Mesodermal cell (in vitro differentiated cells): ENCODE data around the gene RHEX.

ENCODE experiments used
- H3K27ac ChIP-seq: 2 replicates; pipeline ENCODE4 v1.7.0; 2013; ENCODE audit warnings: mild to moderate bottlenecking, low read depth, low read length, moderate library complexity; ENCODE audit not compliant: severe bottlenecking
- H3K36me3 ChIP-seq: 2 replicates; pipeline ENCODE4 v1.7.1; 2013; ENCODE audit warnings: mild to moderate bottlenecking, low read length, moderate library complexity; ENCODE audit not compliant: control insufficient read depth, insufficient read depth
- H3K4me1 ChIP-seq: one replicate; pipeline ENCODE4 v1.7.1; 2013; ENCODE audit warnings: mild to moderate bottlenecking, low read length; ENCODE audit not compliant: insufficient read depth, control insufficient read depth, poor library complexity, severe bottlenecking
- H3K4me3 ChIP-seq: 2 replicates; pipeline ENCODE4 v1.7.0; 2013; ENCODE audit warnings: low read length, control low read depth, mild to moderate bottlenecking; ENCODE audit not compliant: insufficient read depth, poor library complexity, severe bottlenecking; ENCODE audit errors: extremely low read depth
- H3K9me3 ChIP-seq: 2 replicates; pipeline ENCODE4 v1.7.1; 2013; ENCODE audit warnings: mild to moderate bottlenecking, low read length, moderate library complexity; ENCODE audit not compliant: control insufficient read depth
- WGBS, 2 experiments: methylation state at CpG; one replicate each; pipeline ENCODE4 v1.1.5; 2013; ENCODE audit warnings: missing lambda C conversion rate in 2 of 2; ENCODE audit not compliant: insufficient coverage in 2 of 2; 5-methylcytosine and 5-hydroxymethylcytosine counted together

RHEX gene

DNA sequence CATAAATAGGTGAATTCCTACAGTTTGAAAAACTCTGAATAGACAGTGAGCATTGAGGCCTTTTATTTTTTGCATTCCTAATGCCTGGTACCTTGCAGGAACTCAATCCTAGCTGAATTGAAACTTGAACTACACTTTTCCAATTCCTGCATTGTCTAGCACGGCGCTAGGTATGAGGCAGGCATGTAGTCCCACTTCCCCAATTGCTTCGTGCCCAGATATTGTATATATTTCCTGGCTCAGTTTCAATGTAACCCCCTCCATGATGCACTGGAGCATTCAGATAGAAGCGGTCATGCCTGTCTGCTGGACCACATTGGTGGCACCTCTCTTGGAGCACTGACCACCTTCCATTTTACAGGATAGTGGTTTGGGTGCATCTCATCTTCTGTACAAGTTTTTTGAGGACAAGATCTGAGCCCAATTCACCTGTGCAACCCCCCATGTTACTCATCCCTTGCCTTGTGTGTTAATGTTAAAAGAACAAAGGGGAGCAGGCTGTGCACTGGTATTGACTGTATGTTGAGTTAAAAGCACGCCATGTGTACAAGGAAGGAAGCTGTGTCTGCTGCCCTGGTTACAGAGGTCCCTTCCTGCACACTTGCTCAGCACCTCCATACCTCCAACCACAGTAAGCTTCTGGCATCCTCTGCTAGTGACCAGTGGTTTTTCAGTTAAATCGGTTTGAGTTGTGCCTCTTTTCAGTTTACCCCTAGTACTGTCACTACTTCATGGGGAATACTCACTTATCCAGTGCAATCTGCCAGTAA lies 39.8 kb upstream of the RHEX start:
- Histone ChIP-seq H3K27ac (no peak overlapping the region), H3K4me3 (no peak overlapping the region), H3K36me3 (no peaks in the 10 kb centered on the region), H3K4me1 (no peaks in the 10 kb centered on the region), H3K9me3 (no peaks in the 10 kb centered on the region)
- 88 to 90% methylated on average over 4 to 5 of the region's 6 CpGs for WGBS, 2 experiments

DNA sequence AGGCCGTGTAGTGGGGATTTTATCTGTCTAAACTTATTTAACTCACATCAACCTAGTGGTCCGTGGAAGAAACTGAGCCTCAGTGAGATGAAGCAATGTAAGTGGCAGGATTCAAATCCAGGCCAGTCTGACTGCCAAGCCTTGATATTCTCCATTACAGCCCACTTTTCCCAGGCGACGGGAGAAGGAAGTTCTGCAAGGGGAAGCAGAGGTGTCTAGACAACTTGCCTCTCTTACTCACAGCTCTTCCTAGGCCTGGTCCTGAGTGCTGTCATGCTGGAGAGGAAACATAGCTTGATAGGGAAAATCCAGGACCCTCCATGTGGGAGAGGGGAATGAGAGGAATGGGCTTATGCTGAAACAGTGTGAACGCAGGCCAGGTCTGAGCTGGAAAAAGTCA lies 38.4 kb upstream of the RHEX start:
- WGBS, 2 experiments = 93 to 100% methylated on average over 1 to 3 of the region's 5 CpGs
- H3K36me3 ChIP-seq = no peaks in the 10 kb centered on the region
- no peaks in the 10 kb centered on the region for H3K4me1 ChIP-seq
- no peak overlapping the region for H3K4me3 ChIP-seq
- no peak overlapping the region for H3K27ac ChIP-seq
- H3K9me3 ChIP-seq = no peaks in the 10 kb centered on the region

DNA sequence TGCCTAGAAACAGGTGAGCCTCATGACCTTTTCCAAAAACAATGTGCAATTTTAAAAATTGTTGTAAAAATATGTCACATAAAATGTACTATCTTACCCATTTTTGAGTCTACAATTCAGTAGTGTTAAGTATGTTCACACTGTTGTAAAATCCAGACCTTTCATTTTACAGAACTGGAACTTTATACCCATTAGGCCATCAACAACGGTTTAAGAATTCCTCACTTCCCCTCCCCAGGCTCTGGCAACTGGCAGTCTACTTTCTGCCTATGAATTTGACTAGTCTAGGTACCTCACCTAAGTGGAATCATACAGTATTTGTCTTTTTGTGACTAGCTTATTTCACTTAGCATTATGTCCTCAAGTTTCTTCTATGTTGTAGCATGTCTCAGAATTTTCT lies 37.9 kb upstream of the RHEX start:
- no peak overlapping the region for H3K27ac ChIP-seq
- no peaks in the 10 kb centered on the region for H3K4me1 ChIP-seq
- 82 to 88% methylated on average over 1 of the region's 1 CpG for WGBS, 2 experiments
- H3K36me3 ChIP-seq = no peaks in the 10 kb centered on the region
- no peak overlapping the region for H3K4me3 ChIP-seq
- H3K9me3 ChIP-seq = no peaks in the 10 kb centered on the region

DNA sequence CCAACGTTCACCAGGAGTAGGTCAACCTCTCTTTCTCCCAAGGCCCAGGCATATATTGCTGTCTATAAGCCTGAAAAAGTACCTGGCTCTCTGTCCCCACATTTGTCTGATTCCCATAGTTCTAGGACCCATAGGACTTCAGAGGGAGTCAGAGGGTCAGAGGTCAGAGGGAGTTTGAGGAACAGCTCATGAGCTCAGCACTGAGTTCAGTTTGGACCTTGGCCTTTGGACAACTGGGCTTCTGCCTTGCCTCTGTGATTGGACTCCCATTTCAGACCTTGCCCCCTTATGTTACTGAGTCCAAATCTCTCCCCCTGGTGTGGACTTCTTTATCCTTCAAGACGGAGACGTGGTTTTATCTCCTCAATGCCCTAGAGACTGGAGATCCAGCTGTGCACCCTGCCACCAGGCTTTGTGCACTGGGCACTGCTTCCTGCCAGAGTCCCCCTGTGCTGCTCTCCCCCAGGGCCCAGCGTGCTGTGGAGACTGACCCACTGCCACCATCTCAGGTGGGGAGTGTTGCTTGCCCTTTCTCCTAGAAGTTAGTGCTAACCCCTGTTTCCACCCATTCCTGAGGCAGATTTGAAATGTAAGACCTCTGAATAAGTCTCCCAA lies 32.5 kb upstream of the RHEX start:
- H3K36me3 ChIP-seq = no peaks in the 10 kb centered on the region
- H3K9me3 ChIP-seq = no peaks in the 10 kb centered on the region
- H3K4me3 ChIP-seq = no peak overlapping the region
- peaks cover 5% of the 10 kb centered on the region for H3K4me1 ChIP-seq
- WGBS, 2 experiments = 89 to 90% methylated on average over 3 of the region's 4 CpGs
- no peak overlapping the region for H3K27ac ChIP-seq

DNA sequence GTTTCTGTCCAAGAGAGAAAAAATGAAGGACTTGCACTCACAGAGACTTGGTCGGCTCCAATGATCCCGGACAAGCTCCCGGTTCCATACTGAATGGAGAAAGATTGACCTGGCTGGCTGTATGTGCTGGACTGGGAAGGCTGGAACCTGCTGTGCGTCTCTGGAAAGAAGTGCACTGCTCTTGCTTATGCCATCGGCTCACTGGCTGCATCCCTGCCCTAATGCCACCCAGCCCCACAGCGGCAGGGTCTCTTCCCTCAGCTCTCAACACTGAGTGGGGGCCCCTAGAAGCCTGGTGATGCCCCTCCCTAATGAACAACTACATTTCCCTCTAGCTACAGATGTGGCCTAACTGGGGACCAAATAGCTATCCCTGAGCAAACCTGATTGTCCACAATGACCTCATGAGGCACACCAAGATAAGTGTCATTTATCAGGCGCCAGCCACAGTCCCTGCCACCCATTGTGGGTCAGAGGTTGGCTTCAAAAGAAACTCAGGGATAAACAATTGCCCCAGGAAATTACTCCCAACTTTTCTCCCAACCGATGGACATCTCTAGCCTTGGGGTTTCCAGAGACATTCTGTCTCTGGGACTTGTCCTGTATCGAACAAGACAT lies 31.9 kb upstream of the RHEX start:
- no peak overlapping the region for H3K4me3 ChIP-seq

DNA sequence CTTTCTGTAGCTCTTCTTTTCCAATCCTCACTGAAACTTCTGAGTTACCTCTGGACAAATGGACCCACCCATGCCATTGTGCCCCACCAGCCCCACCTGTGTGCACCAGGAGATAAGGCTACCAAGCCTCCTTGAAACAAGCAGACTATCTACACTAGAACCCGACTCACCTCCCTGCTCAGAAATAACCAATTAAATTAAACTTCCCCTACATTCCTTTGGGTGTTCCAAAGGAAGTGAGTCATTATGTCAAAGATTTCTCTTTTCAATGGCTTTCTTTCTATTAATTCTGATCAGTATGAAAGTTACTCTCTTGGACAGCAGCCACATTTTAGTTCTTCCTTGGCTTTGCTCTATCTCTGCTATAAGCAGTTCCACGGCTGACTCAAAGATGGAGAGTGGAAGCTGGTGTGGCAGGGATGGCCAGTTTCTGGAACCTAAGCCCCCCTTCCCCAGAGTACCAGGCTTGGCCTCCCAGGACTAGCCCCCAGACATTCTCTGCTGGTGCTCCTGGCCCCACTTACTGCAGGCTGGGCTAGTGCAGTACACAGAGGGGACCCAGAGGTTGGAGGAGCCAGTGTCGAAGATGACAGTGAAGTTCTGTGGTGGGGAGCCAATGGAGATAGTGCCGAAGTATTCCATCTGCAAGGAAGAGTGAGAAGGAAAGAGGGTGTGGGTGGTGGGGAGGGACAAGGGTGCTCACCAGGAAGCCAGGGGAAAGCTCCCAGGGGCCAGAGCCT lies 31.2 kb upstream of the RHEX start:
- Histone ChIP-seq H3K4me1 (peaks cover 5% of the 10 kb centered on the region), H3K27ac (no peak overlapping the region), H3K4me3 (no peak overlapping the region), H3K9me3 (no peaks in the 10 kb centered on the region), H3K36me3 (no peaks in the 10 kb centered on the region)
- WGBS, 2 experiments = 90 to 100% methylated on average over 3 of the region's 4 CpGs

More for the DNA sequence above, 31.9 kb upstream of the RHEX start:
- no peaks in the 10 kb centered on the region for H3K9me3 ChIP-seq
- peaks cover 5% of the 10 kb centered on the region for H3K4me1 ChIP-seq
- H3K27ac ChIP-seq = no peak overlapping the region
- H3K36me3 ChIP-seq = no peaks in the 10 kb centered on the region
- 91 to 93% methylated on average over 8 to 9 of the region's 9 CpGs for WGBS, 2 experiments

DNA sequence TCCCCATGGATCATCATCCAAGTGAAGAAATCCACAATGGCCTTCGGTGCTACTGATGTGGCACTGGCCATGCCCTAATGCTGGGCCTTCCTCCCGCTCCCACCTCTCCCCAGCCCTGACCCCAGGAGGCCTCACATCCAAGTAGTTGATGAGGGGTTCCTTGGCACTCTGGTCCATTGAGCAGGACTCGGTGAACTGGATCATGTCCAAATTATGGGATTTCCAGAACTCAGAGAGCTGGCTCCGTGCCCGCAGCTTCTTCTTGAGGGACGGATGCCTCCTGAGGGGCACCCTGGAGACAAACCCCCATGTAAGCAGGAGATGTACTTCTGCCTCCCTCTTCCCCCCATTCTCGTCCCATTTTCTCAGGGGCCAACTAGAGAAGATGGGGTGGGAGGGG lies 30.2 kb upstream of the RHEX start:
- H3K27ac ChIP-seq = no peak overlapping the region
- no peaks in the 10 kb centered on the region for H3K9me3 ChIP-seq
- peaks cover 5% of the 10 kb centered on the region for H3K4me1 ChIP-seq
- 93 to 100% methylated on average over 5 of the region's 7 CpGs for WGBS, 2 experiments
- H3K36me3 ChIP-seq = no peaks in the 10 kb centered on the region
- no peak overlapping the region for H3K4me3 ChIP-seq

DNA sequence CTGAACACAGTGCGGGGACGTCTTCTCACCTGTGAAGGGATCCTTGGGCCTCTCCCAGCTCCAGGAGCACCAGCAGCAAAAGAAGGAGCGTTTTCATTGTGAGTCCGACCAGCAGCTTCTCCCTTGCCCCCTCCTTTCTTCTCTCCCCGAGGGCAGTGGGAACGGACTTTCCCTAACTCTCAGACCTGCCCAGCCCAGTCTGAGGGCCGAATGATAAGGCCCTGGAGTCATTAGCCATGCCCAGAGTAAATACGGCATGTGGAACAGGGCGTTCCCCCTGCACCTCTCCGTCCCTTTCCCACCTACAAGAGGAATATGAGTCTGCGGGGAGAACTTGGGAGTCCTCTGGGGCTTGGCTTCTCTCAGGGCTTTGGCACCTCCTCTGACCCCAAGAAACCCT lies 29.3 kb upstream of the RHEX start, which contains the start of gene CTSE:
TSS of gene CTSE (minus strand) at position 201 of the 400 bp plus-strand sequence. CDS start at position 97, 104 bp downstream.
- WGBS, 2 experiments = 94 to 97% methylated on average over 8 to 9 of the region's 11 CpGs
- H3K36me3 ChIP-seq = no peaks in the 10 kb centered on the region
- H3K27ac ChIP-seq = no peak within 1 kb of the TSS

DNA sequence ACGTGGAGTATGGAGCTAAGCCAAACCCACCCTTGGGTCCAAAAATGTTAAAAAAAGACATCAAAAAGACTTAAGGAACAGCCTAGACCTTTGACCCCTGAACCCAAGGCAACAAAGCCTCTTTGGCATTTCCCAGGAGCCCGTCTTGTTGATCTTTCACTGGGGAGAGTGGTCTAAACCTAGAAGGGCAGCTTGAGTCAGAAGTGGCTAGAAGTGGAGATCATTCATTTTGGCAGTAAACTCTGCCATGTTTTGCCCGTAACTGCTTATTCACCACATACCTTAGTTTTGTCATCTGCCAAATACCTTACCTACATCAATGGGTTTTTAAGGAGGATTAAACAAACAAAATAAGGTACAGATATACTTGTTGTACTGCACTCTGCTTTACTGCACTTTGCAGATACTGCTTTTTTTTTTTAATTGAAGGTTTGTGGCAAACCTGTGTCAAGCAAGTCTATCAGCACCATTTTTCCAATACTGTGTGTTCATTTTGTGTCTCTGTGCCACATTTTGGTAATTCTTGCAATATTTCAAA lies 27.6 kb upstream of the RHEX start:
- Histone ChIP-seq H3K4me1 (peaks cover 5% of the 10 kb centered on the region), H3K36me3 (no peaks in the 10 kb centered on the region), H3K4me3 (no peak overlapping the region), H3K9me3 (no peaks in the 10 kb centered on the region), H3K27ac (no peak overlapping the region)
- 87 to 88% methylated on average over 2 of the region's 3 CpGs for WGBS, 2 experiments

More for the DNA sequence above, 29.3 kb upstream of the RHEX start, which contains the start of gene CTSE:
- no peak within 1 kb of the TSS for H3K4me3 ChIP-seq
- no peaks in the 10 kb centered on the region for H3K9me3 ChIP-seq
- peaks cover 5% of the 10 kb centered on the region for H3K4me1 ChIP-seq

DNA sequence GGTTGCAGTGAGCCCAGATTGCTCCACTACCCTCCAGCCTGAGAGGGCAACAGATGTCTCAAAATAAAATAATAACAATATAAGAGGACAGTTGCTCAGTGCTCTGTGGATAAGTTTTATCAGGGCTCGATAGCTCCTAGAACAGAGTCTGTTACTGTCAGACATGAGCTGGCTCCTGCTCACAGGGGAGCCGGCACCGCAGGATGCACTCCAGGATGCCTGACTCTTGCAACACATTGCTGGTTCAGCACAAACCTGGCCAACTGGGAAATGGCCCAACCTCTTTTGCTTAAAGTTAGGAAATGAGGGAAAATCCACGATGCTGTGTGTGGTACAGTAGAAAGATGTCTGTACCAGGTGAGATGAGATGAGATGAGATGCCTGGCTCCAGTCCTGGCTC lies 23.5 kb upstream of the RHEX start:
- Histone ChIP-seq H3K27ac (no peak overlapping the region), H3K4me3 (no peak overlapping the region), H3K9me3 (no peaks in the 10 kb centered on the region), H3K4me1 (no peaks in the 10 kb centered on the region), H3K36me3 (no peaks in the 10 kb centered on the region)
- WGBS, 2 experiments = 89 to 100% methylated on average over 2 to 4 of the region's 4 CpGs
